Activated CD4-positive, CD25-positive, alpha-beta regulatory T cell treated with anti-CD3 and anti-CD28 coated beads, Interleukin-2, amount 50 U/mL, for 24 hours (primary cell): ENCODE measurements around the gene NME7.
A peak's percentile ranks its signal among the peaks of the same experiment; 100 is the strongest.
"Not testable (repeated sequence)": the region's sequence is repeated elsewhere in the genome, so short reads cannot be mapped to it uniquely, and the experiment has no call there.

Source experiments
- ATAC-seq, 2 donors: fragments of 150-1000 bp; cut with Tn5 transposase; one replicate each; pipeline ENCODE4 v1.10.0; 2021; ENCODE audit warnings: mild to moderate bottlenecking in 1 of 2, moderate library complexity in 1 of 2

NME7 gene

DNA sequence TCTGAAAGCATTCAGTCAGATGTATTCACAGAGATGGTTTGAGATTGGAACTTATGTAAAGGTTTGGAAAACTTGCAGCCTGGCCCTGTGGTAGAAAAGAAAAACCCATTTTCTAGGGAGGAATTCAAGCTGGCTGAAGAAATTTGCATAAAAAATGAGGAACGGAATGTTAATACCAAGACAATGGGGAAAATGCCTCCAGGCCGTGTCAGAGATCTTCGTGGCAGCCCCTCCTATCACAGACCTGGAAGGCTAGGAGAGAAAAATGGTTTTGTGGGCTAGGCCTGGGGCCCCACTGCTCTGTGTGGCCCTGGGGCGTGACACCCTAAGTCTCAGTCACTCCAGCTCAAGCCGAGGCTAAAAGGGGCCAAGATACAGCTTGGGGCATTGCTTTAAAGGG, 26.7 kb downstream of the NME7 start:
- ATAC-seq = no peak

DNA sequence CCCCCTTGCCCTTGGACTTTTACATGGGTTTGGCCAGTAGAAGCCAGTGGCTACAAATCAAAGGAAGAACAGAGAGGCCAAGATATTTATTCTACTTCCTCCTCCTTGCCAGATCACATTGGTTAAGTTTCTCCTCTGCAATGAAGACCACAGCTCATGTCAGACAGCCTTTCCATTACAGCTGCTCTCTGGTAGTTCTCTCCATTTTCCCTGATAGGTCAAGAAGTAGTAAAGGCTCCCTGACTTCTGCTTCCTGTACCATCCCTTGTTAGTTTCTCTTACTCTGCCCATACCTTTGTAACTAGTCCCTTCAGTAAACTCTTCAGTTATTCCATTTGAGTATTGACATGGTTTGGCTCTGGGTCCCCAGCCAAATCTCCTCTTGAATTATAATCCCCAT, 27.8 kb downstream of the NME7 start:
- no peak for ATAC-seq

DNA sequence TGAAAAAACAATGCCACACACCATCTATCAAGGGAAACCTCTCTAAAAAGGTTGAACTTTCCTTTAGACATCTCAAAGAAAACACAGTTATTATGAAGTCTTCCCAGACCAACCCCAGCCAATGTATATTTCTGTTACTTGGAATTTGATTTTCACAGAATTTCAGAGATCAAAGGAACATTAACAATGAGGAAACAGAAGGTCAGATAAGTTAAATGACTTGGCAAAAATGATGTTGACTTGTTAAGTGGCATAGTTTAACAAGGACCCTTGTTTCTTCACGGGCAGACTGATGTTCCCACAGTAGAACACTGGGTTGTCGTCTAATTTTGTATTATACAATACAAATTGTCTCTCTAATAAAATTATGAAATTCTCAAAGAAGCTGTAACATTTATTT, 29.0 kb downstream of the NME7 start:
- no peak for ATAC-seq

DNA sequence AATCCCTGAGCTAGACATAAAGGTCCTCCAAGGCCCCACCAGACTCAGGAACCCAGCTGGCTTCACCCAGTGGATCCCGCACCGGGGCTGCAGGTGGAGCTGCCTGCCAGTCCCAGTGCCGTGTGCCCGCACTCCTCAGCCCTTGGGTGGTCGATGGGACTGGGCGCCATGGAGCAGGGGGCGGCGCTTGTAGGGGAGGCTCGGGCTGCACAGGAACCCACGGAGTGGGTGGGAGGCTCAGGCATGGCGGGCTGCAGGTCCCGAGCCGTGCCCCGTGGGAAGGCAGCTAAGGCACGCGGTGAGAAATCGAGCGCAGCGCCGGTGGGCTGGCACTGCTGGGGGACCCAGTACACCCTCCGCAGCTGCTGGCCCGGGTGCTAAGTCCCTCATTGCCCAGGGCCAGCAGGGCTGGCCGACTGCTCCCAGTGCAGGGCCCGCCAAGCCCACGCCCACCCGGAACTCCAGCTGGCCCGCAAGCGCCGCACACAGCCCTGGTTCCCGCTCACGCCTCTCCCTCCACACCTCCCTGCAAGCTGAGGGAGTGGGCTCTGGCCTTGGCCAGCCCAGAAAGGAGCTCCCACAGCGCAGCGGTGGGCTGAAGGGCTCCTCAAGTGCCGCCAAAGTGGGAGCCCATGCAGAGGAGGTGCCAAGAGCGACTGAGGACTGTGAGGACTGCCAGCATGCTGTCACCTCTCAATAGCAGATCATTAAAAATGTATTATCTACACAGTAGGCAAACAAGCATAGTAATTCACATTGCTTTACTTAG, 30.5 kb downstream of the NME7 start:
- not testable (repeated sequence) for ATAC-seq

DNA sequence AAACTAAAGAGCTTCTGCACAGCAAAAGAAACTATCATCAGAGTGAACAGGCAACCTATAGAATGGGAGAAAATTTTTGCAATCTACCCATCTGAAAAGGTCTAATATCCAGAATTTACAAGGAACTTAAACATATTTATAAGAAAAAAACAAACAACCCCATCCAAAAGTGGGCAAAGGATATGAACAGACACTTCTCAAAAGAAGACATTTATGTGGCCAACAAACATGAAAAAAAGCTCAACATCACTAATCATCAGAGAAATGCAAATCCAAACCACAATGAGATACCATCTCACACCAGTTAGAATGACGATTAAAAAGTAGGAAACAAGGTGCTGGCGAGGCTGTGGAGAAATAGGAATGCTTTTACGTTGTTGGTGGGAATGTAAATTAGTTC, 32.9 kb downstream of the NME7 start:
- ATAC-seq = not testable (repeated sequence)

DNA sequence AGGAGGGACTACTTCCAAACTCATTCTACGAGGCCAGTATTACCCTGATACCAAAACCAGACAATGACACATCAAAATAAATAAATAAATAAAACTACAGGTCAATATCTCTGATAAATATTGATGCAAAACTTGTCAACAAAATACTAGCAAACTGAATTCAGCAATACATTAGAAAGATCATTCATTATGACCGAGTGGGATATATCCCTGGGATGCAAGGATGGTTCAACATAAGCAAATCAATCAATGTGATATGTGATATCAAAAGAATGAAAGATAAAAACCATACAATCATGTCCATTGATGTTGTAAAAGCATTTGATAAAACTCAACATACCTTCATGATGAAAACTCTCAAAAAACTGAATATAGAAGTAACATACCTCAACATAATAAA, 36.7 kb downstream of the NME7 start:
- no peak for ATAC-seq

DNA sequence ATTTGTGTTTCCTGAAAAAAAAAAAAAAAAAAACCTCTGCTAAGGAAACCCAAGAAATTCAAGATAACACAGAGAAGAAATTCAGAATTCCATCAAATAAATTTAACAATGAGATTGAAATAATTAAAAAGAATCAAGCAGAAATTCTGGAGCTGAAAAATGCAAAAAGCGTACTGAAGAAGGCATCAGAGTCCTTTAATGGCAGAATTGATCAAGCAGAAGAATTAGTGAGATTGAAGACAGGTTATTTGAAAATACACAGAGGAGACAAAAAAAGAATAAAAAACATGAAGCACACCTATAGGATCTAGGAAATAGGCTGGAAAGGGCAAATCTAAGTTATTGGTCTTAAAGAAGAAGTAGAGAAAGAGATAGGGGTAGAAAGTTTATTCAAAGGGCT, 38.2 kb downstream of the NME7 start:
- ATAC-seq = no peak

DNA sequence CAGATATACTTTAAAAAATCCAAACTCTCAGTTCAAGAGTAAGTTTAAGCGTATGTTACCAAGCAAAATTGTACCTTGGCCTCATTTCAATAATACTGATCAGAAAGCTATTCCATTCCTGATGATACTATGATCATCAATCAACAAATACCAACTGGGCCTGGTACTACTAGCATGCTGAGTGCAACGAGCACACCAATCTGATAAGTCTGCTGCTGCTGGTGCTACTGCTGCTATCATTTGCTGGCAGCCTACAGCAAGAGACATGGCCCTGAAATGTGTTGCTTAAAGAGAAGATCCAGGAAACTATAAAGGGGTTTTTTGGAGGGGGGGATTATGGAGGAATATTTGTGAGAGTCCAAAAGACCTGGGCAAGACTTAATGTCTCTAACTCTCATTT, 39.7 kb downstream of the NME7 start:
- ATAC-seq = no peak

DNA sequence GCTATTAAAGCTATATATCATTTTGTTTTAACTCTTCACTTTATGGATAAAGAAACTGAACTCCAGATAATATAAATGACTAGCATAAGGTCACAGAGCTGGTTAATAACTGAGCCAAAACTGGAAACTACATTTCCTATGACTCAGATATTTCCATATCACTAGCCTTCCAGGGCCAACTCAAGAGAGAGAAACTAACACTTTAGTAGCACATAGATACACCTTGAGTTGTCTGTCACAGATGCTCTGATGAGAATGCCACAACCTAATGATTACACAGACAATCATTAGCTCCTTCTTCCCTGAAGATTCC, 40.7 kb downstream of the NME7 start:
- peak; percentile 98 for ATAC-seq

DNA sequence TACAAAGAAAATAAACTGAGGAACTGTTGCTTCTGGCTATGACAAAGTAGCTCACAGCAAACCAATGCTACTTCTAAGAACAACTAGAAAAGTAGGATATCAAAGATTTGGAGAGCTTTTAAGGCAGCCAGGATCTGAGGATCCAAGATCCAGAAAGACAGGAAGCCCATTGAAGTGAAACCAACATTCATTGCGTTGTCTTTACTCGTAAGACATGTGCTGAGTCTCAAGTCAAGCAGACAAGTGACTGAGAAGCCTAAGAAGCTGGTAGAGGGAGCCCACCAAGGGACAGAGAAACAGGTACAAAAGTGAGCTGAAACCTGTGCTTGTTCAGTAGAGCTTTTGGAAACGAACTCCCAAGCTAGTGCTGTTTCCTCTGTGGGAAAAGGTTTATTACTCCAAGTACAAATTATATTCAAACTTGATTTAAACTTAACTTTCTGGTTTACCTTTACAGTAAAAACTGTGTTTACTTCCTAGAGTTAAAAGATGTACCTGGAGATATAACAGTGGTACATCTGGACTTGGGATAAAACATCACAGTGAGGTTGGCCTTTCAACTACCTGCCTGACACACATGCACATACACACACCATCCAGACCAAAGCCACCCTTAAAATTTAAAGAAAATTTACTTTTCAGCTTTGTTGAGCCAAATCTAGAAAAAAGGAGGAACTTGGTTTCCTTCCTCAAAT, 41.2 kb downstream of the NME7 start:
- ATAC-seq = no peak

DNA sequence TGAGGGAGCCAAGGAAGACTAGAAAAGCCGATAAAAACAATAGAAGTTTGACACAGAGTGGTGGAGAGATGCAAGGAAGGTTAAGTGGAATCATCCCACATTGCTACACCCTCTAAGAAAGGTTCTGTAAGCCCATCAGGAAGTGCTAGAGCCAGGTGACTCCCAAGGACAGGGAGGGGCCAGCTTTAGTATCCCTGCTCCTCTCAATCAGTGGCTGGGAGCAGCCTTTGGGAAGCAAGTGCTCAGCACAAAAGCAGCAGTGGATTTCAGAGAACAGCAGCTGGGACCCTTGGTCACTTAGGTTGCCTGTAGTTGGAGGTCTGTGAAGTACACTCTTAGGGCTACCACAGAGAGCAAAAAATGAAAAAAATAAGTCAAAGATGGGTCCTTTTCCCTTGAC, 42.5 kb downstream of the NME7 start:
- ATAC-seq = no peak

DNA sequence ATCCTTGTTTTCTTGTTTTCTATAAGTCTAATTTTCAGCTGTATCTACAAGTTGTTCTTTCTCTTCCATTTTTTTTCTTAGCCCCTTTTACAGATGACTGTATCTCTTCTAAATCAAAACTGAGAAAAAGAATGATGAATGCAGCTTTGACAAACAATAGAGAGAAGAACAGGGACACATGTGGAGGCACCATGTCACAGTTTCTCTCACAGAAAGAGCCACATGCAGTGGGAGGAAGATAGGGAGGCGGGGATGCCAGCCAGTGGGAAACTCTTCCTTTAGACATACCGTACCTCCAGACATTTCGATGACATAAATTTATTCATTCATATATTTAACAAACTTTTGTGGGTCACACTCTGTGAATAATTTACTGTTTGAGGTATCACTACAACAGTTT, 45.5 kb downstream of the NME7 start:
- no peak for ATAC-seq

DNA sequence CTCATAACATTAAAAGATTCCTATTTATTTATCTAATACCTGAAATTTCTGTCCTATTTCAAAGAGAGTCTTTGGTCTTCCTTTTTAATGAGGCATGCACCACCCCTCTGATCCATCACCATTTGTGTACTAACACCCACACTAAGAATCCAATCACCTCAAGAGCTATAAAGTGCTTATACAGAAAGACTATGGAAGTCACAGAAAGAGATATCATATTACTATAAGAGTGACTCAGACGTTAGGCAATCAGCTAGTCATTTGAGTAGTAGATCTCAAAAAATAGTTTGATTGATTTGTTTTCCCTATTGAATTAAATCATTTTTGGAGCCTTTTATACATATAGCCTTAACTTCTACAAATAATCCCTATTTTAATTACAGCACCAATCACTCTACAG, 46.1 kb downstream of the NME7 start:
- ATAC-seq = peak in 1 of 2 donors; percentile 67

DNA sequence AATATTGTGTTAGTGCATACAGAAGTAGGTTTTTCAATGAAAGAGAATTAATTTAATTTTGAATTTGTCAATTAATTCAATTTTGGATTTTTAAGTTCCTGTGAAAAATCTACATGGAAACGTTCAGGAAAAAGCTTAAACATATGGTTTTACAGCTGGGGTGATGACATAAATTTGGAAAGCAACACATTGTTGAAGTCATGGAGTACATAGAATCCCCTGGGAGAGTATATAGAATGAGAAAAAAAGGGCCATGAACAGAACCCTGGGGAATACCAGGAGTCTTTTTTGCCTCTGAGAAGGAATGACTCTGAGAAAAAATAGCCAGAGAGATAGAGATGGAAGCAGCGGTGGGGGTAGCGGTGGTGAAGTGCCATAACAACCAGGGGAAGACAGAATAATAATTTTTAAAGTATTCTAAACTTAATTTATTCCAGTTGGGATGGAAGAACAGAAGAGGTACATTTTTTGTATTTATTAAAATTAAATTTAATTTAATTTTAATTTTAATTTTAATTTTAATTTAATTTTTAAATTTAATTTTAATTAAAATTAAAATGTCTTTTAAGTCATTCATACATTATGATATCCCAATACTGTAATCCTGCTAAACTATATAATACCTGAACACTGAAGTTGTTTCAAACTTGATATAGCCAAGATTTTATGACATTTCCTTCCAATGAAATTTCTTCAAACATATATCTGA, 48.9 kb downstream of the NME7 start:
- no peak for ATAC-seq

DNA sequence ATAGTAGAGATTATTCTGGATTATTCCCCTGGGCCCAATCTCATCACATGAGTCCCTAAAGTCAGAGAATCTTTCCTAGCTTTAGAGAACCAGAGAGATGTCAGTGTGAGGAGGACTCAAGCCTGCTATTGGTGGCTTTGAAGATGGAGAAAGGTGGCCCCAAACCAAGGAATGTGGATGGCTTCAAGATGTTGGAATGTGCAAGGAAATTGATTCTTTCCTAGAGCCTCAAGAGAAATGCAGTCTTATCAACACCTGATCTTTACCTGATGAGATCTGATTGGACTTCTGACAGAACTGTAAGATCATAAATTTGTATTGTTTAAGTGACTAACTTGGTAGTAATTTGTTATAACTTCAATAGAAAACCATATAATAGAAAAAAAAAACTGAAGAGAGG, 51.0 kb downstream of the NME7 start:
- ATAC-seq = no peak

DNA sequence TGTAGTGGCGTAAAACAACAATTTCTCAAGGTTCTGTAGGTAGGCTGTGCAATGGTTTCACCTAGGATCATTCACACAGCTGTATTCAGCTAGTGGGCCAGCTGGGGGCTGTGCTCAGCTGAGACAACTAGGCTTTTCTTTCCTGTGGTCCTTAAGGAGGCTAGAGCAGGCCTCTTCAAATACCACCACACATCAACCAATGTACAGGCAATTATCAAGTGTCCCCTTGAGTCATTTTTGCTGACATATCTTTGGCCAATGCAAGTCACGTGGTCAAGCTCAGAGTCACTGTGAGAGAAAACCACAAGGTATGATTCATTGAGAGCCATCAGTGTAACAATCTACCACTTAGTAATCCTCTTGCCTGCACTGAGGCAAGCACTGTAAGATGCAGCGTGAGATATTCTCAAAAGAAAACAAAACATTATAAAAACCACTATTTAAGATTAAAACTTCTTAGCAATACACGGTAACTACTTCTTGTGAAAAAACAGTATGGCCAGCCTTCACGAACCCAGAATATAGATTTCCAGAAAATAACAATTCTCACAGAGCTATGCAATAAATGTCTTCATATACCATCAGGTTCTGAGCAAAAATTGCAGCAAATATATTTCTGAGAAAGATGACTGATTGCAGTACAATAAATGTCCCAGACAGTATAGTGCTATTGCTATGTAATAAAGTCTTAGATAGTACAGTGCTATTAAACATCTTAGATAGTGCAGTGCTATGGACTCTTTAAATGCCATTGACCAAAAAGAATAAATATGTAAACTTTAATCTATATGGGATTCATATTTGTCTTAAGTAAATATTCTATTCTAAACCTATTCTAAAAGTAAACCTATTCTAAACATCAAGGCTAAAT, 55.3 kb downstream of the NME7 start:
- ATAC-seq = peak; percentile 98

DNA sequence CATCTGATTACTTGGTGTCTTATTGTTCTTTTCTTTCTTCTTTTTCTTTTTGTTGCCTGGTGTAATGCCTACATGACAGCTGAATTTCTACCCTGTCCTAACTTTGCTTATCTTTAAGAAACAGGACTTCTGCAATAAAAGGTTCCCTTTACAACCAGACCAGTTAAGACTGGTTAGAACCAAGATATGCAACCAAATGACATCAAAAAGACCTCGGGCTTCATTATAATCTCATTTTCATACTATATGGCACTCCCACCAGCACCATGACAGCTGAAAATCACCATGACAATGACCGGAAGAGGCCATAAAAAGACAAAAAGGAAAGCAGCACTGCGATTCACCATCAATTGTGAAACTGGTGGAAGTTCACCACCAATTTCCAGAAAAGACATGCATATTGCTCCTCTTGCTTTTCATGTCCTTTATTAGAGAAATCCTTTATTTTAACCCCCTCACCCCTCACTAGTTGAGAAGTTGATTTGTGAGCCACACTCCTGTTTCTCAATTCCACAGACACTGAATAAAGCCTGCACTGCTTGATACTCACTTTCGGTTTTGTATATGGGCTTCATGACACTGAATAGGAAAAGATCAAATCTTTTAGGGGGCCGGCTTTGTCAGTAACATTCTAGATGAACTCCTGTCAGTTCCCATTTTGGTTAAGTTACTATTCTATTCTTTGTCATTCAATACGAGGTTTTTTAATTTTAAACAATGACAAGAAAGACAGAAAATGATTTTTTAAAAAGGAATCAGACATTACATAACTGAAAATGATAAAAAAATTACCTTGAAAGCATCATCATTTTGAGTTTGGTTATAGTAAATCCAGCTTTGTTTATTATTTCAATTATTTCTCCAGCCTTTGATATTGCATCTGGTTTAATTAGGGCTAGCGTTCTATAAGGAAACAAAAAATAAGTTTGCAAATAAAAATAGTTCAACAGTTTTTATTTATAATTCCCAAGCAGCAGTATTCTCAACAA, 58.1 kb downstream of the NME7 start:
- ATAC-seq = no peak

DNA sequence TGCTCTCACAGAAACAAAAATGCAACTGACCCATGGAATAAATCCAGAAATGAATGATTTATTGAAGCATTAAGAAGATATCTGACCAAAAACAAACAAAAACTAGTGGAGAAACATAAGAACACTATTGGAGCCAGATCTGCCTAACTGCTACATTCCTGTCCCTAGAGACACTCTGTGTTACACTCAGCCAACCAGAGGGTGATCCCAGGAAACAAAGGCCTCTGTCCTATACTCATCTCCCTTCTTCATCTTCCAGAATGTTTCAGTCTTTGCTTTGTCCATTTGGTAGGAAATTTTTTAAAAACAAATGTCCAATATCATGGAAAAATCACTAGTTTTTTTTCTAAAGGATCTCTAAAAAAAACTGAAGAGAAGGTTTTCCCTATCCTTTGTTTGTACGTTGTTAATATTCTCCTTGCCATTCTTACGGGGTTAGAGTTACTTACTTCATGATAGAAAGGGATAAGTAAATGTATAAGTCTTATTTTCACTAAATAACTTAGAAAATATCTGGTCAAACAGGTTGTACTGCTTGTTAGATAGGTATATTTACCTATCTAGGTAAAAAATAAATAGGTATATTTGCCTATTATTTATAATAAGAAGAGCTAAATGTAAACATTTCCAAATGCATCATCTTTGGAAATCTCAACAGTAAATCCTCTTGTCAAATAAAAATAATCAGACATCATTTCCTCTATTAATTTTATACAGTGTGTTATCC, 59.1 kb downstream of the NME7 start:
- no peak for ATAC-seq

DNA sequence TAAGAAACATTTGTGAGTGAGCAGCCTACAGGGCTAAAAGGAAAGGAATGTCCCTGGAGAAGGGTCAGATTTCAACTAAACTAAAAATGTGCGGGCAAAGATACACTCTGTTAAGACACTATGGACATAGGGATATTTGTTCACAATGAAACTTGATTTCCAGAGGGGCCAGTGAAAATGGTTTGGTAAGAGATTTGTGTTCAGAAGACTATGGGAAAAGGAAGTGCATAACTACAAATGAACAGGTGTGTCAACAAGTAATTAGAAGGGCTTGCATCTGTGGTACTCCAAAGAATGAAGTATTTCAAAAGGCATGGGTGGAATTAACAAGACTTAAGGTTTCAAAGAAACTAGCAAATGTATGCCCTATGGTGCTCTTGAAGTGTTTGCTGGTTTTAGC, 60.4 kb downstream of the NME7 start:
- ATAC-seq = no peak

DNA sequence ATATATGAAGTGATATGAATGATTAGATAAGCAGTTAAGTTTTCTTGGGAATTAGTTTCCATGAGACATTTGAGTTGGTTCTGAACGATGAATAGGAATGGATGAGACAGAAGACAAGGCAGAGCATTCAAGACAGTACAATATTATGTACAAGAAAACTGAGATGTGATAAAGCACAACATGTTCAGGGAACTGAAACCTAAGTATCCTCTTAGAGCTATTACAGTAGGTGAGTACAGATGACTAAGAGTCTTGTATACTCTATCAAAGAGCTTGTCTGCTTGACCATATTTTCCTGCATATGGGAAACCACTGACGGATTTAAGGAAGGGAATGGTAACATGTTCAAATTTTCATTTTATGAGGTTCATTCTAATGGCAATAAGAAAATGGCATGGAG, 61.6 kb downstream of the NME7 start:
- no peak for ATAC-seq

DNA sequence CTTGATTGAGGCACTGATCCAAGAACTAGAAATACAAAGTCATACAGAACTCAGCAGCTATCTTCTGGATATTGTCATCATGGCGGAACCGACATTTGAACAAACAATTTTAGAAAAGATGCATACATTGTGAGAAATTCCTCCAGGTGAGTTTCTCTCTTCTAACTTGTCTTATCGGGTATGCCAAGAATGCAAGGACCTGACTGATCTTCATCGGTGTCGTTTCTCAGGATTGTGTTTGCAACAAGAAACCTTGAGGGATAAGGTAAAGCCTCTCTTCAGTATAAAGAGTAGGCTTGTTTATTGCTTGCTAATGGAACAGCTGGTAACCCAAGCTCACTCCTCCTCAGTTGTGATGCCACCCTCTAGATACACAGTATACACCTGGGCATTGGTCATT, 62.2 kb downstream of the NME7 start:
- no peak for ATAC-seq
